PFSK-1 (cell line): ENCODE results near the gene KMT5C.

Source experiments
- FOXP2 ChIP-seq: optimal IDR thresholded peaks from 2 replicates; pipeline ENCODE3; 2011; ENCODE audit warnings: borderline replicate concordance, control low read depth, inconsistent platforms; ENCODE audit not compliant: insufficient read depth; ENCODE audit errors: extremely low read length, extremely low read depth
- POLR2AphosphoS5 ChIP-seq: IDR thresholded peaks from 2 replicates; pipeline ENCODE4 v1.6.1; 2012; ENCODE audit warnings: low read depth, mild to moderate bottlenecking, control low read depth, low read length, moderate library complexity
- SIN3A ChIP-seq: IDR thresholded peaks from 2 replicates; pipeline ENCODE4 v1.6.1; 2012; ENCODE audit warnings: mild to moderate bottlenecking, low read length, moderate library complexity, borderline replicate concordance; ENCODE audit not compliant: insufficient read depth
- TAF1 ChIP-seq: IDR thresholded peaks from 2 replicates; pipeline ENCODE4 v1.6.1; 2012; ENCODE audit warnings: low read length, control low read depth, borderline replicate concordance; ENCODE audit not compliant: insufficient read depth
- TF ChIP-seq, protein P1 (sequence below), 2 experiments: IDR thresholded peaks; 2 replicates each; pipeline versions ENCODE4 v1.6.1 to v1.8.0; 2011 to 2012; ENCODE audit warnings: low read depth in 2 of 2, low read length in 2 of 2, control low read depth in 1 of 2, inconsistent platforms in 1 of 2, mild to moderate bottlenecking in 1 of 2, moderate library complexity in 1 of 2; ENCODE audit not compliant: insufficient read depth in 1 of 2

The KMT5C gene

DNA sequence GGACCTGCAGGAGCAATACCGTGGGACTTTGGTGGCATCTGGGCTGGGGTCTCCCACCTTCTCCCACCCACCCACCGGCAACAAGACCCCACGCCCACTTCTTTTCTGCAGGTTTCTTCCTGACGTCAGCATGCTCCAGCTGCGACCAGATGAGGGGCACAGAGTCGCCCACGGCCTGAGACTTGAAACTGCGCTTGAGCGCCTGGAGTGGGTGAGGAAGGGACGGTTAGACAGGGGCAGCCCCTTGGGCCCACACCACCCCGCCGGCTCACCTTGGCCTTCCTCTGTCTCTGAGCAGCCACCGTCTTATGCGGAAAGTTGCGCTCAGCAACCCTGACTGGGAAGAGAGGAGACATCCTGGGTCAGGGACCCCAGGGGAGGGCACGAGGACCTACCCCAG is 21.2 kb downstream of the KMT5C start:
- TF ChIP-seq, protein P1, sequence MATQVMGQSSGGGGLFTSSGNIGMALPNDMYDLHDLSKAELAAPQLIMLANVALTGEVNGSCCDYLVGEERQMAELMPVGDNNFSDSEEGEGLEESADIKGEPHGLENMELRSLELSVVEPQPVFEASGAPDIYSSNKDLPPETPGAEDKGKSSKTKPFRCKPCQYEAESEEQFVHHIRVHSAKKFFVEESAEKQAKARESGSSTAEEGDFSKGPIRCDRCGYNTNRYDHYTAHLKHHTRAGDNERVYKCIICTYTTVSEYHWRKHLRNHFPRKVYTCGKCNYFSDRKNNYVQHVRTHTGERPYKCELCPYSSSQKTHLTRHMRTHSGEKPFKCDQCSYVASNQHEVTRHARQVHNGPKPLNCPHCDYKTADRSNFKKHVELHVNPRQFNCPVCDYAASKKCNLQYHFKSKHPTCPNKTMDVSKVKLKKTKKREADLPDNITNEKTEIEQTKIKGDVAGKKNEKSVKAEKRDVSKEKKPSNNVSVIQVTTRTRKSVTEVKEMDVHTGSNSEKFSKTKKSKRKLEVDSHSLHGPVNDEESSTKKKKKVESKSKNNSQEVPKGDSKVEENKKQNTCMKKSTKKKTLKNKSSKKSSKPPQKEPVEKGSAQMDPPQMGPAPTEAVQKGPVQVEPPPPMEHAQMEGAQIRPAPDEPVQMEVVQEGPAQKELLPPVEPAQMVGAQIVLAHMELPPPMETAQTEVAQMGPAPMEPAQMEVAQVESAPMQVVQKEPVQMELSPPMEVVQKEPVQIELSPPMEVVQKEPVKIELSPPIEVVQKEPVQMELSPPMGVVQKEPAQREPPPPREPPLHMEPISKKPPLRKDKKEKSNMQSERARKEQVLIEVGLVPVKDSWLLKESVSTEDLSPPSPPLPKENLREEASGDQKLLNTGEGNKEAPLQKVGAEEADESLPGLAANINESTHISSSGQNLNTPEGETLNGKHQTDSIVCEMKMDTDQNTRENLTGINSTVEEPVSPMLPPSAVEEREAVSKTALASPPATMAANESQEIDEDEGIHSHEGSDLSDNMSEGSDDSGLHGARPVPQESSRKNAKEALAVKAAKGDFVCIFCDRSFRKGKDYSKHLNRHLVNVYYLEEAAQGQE (IDR thresholded peaks at IDR 0.05; ENCODE audit: insufficient read depth in 1 of 2, low read depth in 2 of 2, low read length in 2 of 2): no peak
- TF ChIP-seq SIN3A: no peak
- no peak for TF ChIP-seq TAF1
- no peak for TF ChIP-seq POLR2AphosphoS5
- no peak for TF ChIP-seq FOXP2

DNA sequence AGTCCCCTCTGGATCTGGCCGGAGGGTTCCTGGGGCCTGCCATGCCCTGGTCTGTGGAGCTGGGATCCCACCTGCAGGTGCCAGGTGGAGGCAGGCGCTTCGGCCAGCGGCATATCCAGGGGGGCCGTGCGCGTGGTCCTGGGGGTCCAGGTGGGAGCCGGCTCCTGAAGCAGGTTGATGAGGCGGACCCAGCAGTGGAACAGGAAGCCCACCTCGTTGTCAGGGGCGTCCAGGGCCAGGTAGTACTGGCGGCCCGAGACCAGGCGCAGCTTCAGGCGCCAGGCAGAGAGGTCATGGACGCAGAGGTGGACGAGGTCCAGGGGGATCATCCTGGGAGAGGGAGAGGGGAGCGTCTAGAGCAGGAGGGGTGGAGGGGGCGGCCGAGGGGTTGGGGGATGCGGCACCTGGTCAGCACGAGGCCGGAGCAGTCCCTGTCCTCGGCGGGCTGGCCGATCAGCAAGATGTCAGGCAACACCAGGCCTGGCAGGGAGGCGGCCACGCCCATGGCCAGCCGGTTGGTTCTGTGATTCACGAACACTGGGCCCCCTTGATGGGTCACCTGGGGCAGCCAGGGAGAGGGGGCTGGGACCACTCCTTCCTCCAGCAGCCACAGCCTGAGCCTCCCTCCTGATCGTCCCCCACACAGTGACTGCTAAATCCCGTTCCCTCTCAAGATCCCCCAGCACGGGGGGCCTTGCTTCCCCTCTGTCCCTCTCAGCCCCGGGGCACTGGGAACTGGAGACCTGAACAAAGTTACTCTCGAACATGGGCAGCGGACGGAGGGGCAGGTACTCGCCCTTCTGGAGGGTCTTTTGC is 22.7 kb downstream of the KMT5C start:
- TF ChIP-seq, protein P1 (IDR thresholded peaks at IDR 0.05; ENCODE audit: insufficient read depth in 1 of 2, low read depth in 2 of 2, low read length in 2 of 2): no peak
- TF ChIP-seq POLR2AphosphoS5 (no peak), TAF1 (no peak)

- TF ChIP-seq SIN3A (no peak), FOXP2 (no peak), TAF1 (no peak)
These were observed 23.5 kb downstream of the KMT5C start, which contains the start of gene GARIN5B for GRCh38 chr19:55362990-55363716. TSS of gene GARIN5B (minus strand) at chr19:55363260. CDS start at chr19:55363066, 194 bp downstream.

- no peak for TF ChIP-seq FOXP2
These were observed 25.6 kb downstream of the KMT5C start for GRCh38 chr19:55365245-55365644.

- TF ChIP-seq, protein P1 (IDR thresholded peaks at IDR 0.05; ENCODE audit: insufficient read depth in 1 of 2, low read depth in 2 of 2, low read length in 2 of 2): no peak
- TF ChIP-seq FOXP2 (no peak), SIN3A (no peak), TAF1 (no peak), POLR2AphosphoS5 (no peak)
These were observed 26.3 kb downstream of the KMT5C start for GRCh38 chr19:55365964-55366363.

DNA sequence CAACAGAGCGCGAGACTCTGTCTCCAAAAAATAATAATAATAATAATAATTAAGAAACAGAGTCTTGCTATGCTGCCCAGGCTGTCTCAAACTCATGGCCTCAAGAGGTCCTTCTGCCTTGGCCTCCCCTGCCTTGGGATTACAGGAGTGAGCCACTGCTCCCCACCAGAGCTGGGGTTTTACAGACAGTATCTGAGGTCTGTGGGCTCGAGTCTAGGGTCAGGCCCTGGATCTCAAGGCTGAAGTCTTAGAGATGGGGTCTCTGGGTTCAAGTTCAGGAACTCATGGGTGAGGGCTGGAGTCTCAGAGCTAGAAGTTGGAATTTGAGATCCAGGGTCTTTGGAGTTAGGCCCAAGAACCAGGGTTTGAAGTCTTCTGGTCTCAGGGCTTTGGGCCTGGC is 27.1 kb downstream of the KMT5C start:
- no peak for TF ChIP-seq FOXP2
- no peak for TF ChIP-seq SIN3A
- no peak for TF ChIP-seq TAF1
- TF ChIP-seq, protein P1 (IDR thresholded peaks at IDR 0.05; ENCODE audit: insufficient read depth in 1 of 2, low read depth in 2 of 2, low read length in 2 of 2): no peak
- TF ChIP-seq POLR2AphosphoS5: no peak
